Fibroblast of lung (primary cell): Measurements from ENCODE around the gene CAMTA1. TPM values are rescaled to one million over a fixed set of nuclear protein-coding genes. Genes with fewer than 3 reads are reported as not detected.

ENCODE experiments used
- DNase-seq, 2 donors: peaks; one replicate each; pipeline versions ENCODE4 v3.0.0 to v3.0.0-alpha.2; 2010; ENCODE audit warnings: low read depth in 2 of 2
- H2AFZ ChIP-seq: 2 replicates; pipeline ENCODE4 v1.5.1; 2012; ENCODE audit warnings: low read length, control low read depth, inconsistent platforms
- H3K27ac ChIP-seq: 2 replicates; pipeline ENCODE4 v1.5.1; 2011; ENCODE audit warnings: low read length, control low read depth; ENCODE audit not compliant: insufficient read depth
- H3K27me3 ChIP-seq: 2 replicates; pipeline ENCODE4 v1.5.1; 2011; ENCODE audit warnings: mild to moderate bottlenecking, low read length; ENCODE audit not compliant: control insufficient read depth, insufficient read depth
- H3K36me3 ChIP-seq: 2 replicates; pipeline ENCODE4 v1.5.1; 2011; ENCODE audit warnings: low read length; ENCODE audit not compliant: control insufficient read depth, insufficient read depth
- H3K4me1 ChIP-seq: 2 replicates; pipeline ENCODE4 v1.5.1; 2011; ENCODE audit warnings: low read length; ENCODE audit not compliant: control insufficient read depth, insufficient read depth; ENCODE audit errors: extremely low read depth
- H3K4me2 ChIP-seq: 2 replicates; pipeline ENCODE4 v1.5.1; 2011; ENCODE audit warnings: low read length, control low read depth; ENCODE audit not compliant: insufficient read depth; ENCODE audit errors: extremely low read depth
- H3K4me3 ChIP-seq, 4 experiments: fragments of 200-600 bp in 1 of 4; sonication (generic) in 1 of 4; replicated peaks in 1 of 4; 2 replicates each; pipeline ENCODE4 v1.5.1; 2011 to 2016; ENCODE audit warnings: low read length in 4 of 4, low read depth in 3 of 4, mild to moderate bottlenecking in 3 of 4, control low read depth in 2 of 4, inconsistent platforms in 1 of 4, mixed read lengths in 1 of 4; ENCODE audit not compliant: insufficient read depth in 1 of 4; ENCODE audit errors: control extremely low read depth in 1 of 4
- H3K79me2 ChIP-seq: 2 replicates; pipeline ENCODE4 v1.5.1; 2012; ENCODE audit warnings: mild to moderate bottlenecking, low read length, inconsistent platforms; ENCODE audit not compliant: control insufficient read depth, insufficient read depth
- H3K9ac ChIP-seq: 2 replicates; pipeline ENCODE4 v1.5.1; 2011; ENCODE audit warnings: mild to moderate bottlenecking, low read length, control low read depth; ENCODE audit not compliant: insufficient read depth
- H3K9me3 ChIP-seq: 2 replicates; pipeline ENCODE4 v1.5.1; 2012; ENCODE audit warnings: low read depth, low read length; ENCODE audit not compliant: control insufficient read depth, insufficient read depth
- H4K20me1 ChIP-seq: 2 replicates; pipeline ENCODE4 v1.5.1; 2011; ENCODE audit warnings: low read length; ENCODE audit not compliant: control insufficient read depth, insufficient read depth; ENCODE audit errors: extremely low read depth
- EZH2 ChIP-seq: IDR thresholded peaks from 2 replicates; pipeline ENCODE4 v1.5.1; 2012; ENCODE audit warnings: low read length, control low read depth, mild to moderate bottlenecking; ENCODE audit errors: missing control alignments
- polyA plus RNA-seq, 2 donors: library from polyadenylated mRNA; depleted of rRNA in 1 of 2; stranded (reverse) in 1 of 2; unstranded in 1 of 2; fragments of >200 nt; gene quantifications; 2 replicates each; pipeline ENCODE4 v1.2.1, GENCODE V29; 2011 to 2012; ENCODE audit warnings: missing spikeins in 1 of 2
- total RNA-seq: library from RNA; depleted of rRNA; stranded (reverse); fragments of >200 nt; gene quantifications from 2 replicates; pipeline ENCODE4 v1.2.1, GENCODE V29; 2014
- TF ChIP-seq, protein P1 (sequence below), 2 donors: IDR thresholded peaks in 1 of 2; conservative IDR thresholded peaks in 1 of 2; 1 replicate in 1 of 2; 2 replicates in 1 of 2; pipeline ENCODE4 v1.5.1; 2011 to 2012; ENCODE audit warnings: low read length in 2 of 2, control low read depth in 1 of 2, inconsistent platforms in 1 of 2, low read depth in 1 of 2, mild to moderate bottlenecking in 1 of 2

Gene CAMTA1
- total and polyA plus RNA-seq, 2 donors (not counting 1 experiment from before 2014, with no cell fraction given) = 47.6 to 86.0 TPM

DNA sequence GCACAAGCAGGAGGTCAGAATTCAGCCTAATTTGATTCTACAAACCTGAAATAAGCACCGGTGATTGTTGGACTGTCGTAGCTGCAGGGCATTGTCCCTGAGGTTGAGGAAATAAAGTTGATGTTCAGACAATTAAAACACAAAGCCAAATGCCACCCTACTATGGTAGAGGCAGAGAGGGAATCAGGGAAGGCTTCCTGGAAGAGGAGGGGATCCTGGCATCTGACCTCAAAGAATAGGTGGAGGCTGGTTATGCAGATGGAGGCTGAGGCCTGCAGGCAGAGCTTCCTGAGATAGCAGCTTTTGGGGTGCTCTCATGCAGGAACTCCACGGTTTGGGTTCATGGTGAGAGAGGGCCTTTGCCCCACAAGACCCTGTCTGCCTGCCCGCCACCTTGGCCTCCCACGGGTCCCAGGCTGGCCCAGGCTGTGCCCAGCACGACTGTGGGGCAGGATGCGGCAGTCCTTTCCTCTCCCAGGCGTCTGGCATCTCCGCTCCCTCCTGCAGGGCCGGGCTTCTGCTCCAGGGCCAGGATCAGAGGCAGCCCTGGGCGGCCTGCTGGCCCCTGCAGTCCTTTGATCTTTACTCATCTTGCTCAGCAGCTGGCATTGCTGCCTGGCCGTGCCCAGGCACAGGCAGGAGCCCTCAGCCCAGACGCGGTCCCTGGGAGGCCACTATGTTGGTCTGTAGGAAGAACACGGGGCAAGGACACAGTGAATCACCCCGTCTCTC lies 851.7 kb downstream of the CAMTA1 start:
- H3K27ac ChIP-seq = no peak overlapping the region
- H3K79me2 ChIP-seq = no peaks in the 10 kb centered on the region
- no peak for DNase-seq
- H3K27me3 ChIP-seq = no peaks in the 10 kb centered on the region
- no peak overlapping the region for H3K4me2 ChIP-seq
- no peak overlapping the region for H3K4me3 ChIP-seq
- no peaks in the 10 kb centered on the region for H3K4me1 ChIP-seq
- no peaks in the 10 kb centered on the region for H3K9me3 ChIP-seq
- H3K9ac ChIP-seq = no peak overlapping the region
- TF ChIP-seq EZH2 = no peak
- TF ChIP-seq, protein P1, sequence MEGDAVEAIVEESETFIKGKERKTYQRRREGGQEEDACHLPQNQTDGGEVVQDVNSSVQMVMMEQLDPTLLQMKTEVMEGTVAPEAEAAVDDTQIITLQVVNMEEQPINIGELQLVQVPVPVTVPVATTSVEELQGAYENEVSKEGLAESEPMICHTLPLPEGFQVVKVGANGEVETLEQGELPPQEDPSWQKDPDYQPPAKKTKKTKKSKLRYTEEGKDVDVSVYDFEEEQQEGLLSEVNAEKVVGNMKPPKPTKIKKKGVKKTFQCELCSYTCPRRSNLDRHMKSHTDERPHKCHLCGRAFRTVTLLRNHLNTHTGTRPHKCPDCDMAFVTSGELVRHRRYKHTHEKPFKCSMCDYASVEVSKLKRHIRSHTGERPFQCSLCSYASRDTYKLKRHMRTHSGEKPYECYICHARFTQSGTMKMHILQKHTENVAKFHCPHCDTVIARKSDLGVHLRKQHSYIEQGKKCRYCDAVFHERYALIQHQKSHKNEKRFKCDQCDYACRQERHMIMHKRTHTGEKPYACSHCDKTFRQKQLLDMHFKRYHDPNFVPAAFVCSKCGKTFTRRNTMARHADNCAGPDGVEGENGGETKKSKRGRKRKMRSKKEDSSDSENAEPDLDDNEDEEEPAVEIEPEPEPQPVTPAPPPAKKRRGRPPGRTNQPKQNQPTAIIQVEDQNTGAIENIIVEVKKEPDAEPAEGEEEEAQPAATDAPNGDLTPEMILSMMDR (conservative IDR thresholded peaks at IDR 0.05 in 1 of 2, IDR thresholded peaks at IDR 0.05 in 1 of 2; ENCODE audit: low read depth in 1 of 2, low read length in 2 of 2) = no peak
- H2AFZ ChIP-seq = no peak overlapping the region
- no peaks in the 10 kb centered on the region for H4K20me1 ChIP-seq
- H3K36me3 ChIP-seq = no peaks in the 10 kb centered on the region

DNA sequence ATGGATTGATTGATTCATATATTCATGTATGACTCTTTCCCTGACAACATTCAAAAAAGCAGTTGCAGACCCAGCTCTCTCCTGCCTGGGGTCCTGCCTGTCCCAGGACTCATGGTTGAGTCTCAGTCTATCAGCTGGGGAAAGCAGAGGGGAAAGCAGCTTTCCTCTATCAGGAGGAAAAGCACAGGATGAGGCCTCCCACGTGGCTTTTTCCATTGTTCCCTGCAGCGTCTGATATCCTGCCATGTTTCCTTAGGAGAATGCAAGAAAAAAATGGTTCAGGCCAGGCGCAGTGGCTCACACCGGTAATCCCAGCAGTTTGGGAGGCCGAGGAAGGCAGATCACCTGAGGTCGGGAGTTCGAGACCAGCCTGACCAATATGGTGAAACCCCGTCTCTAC lies 852.8 kb downstream of the CAMTA1 start:
- Histone ChIP-seq H3K4me3 (no peak overlapping the region), H3K4me1 (peaks cover under 1% of the 10 kb centered on the region), H3K9me3 (no peaks in the 10 kb centered on the region), H4K20me1 (no peaks in the 10 kb centered on the region), H3K27ac (no peak overlapping the region), H3K4me2 (no peak overlapping the region), H3K27me3 (no peaks in the 10 kb centered on the region), H3K36me3 (no peaks in the 10 kb centered on the region), H3K79me2 (no peaks in the 10 kb centered on the region), H2AFZ (no peak overlapping the region), H3K9ac (no peak overlapping the region)
- DNase-seq = no peak
- no peak for TF ChIP-seq EZH2
- TF ChIP-seq, protein P1 (conservative IDR thresholded peaks at IDR 0.05 in 1 of 2, IDR thresholded peaks at IDR 0.05 in 1 of 2; ENCODE audit: low read depth in 1 of 2, low read length in 2 of 2) = no peak

DNA sequence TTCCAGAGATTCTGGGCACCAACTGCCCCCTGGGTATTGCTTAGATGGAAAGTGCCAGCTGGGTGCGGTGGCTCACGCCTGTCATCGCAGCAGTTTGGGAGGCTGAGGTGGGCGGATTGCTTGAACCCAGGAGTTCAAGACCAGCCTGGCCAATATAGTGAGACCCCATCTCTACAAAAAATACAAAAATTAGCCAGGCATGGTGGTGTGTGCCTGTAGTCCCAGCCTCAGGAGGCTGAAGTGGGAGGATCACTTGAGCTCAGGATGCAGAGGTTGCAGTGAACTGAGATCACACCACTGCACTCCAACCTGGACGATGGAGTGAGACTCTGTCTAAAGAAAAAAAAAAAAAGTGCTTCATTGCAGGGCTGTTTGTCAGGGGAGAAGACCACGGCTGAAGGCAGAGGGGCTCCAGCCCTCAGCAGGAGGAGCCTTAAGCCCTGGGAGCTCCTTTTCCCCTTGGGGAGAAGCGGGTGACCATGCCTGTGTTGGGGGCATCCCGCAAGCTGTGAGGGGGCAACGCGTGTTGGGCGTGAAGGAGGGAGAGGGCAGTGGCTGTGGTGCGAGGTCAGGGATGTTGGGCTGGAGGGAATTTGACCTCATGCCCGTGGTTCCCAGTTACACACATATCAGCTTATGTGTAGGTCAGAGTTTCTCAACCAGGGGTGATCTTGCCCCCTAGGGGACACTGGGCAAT lies 854.3 kb downstream of the CAMTA1 start:
- Histone ChIP-seq H3K4me3 (no peak overlapping the region), H3K4me2 (no peak overlapping the region), H3K9ac (no peak overlapping the region), H2AFZ (no peak overlapping the region), H3K27ac (no peak overlapping the region), H3K79me2 (no peaks in the 10 kb centered on the region), H3K4me1 (peaks cover 3% of the 10 kb centered on the region), H4K20me1 (no peaks in the 10 kb centered on the region), H3K27me3 (no peaks in the 10 kb centered on the region), H3K9me3 (no peaks in the 10 kb centered on the region), H3K36me3 (no peaks in the 10 kb centered on the region)
- DNase-seq = no peak
- TF ChIP-seq, protein P1 (conservative IDR thresholded peaks at IDR 0.05 in 1 of 2, IDR thresholded peaks at IDR 0.05 in 1 of 2; ENCODE audit: low read depth in 1 of 2, low read length in 2 of 2) = no peak
- TF ChIP-seq EZH2 = no peak
